Jurkat, Clone E6-1 (cell line): ENCODE results near the gene FZR1.
A peak's percentile ranks its signal among the peaks of the same experiment; 100 is the strongest.

Experiments
- DNase-seq: peaks from one replicate; pipeline ENCODE4 v3.0.0-alpha.2; 2011; ENCODE audit warnings: low read depth, low spot score
- H3K4me3 ChIP-seq: 2 replicates; pipeline ENCODE4 v1.5.1; 2011; ENCODE audit warnings: mild to moderate bottlenecking, low read length, control low read depth, moderate library complexity

The FZR1 gene

GRCh38 chr19:3508771-3509535 is 2.8 kb downstream of the FZR1 start:
- no peak for DNase-seq
- H3K4me3 ChIP-seq: no peak overlapping the region

- no peak overlapping the region for H3K4me3 ChIP-seq
- DNase-seq: no peak
Measured at GRCh38 chr19:3509566-3509989, 3.5 kb downstream of the FZR1 start.

GRCh38 chr19:3510727-3511126 is 4.6 kb downstream of the FZR1 start:
- no peak overlapping the region for H3K4me3 ChIP-seq
- no peak for DNase-seq

- DNase-seq: no peak
- no peak overlapping the region for H3K4me3 ChIP-seq
Measured at GRCh38 chr19:3511506-3512251, 5.6 kb downstream of the FZR1 start.

- H3K4me3 ChIP-seq: no peak overlapping the region
- no peak for DNase-seq
Measured at GRCh38 chr19:3512562-3513228, 6.6 kb downstream of the FZR1 start.

- no peak overlapping the region for H3K4me3 ChIP-seq
- no peak for DNase-seq
Measured at GRCh38 chr19:3513229-3514140, 7.4 kb downstream of the FZR1 start.

- DNase-seq: no peak
- H3K4me3 ChIP-seq: no peak overlapping the region
Measured at GRCh38 chr19:3514930-3515329, 8.8 kb downstream of the FZR1 start.

- no peak for DNase-seq
Measured at GRCh38 chr19:3515891-3516422, 9.8 kb downstream of the FZR1 start.

GRCh38 chr19:3516675-3517207 is 10.6 kb downstream of the FZR1 start:
- H3K4me3 ChIP-seq: no peak overlapping the region

More at GRCh38 chr19:3515891-3516422, 9.8 kb downstream of the FZR1 start:
- H3K4me3 ChIP-seq: no peak overlapping the region

GRCh38 chr19:3517638-3518037 is 11.5 kb downstream of the FZR1 start:
- H3K4me3 ChIP-seq: no peak overlapping the region
- no peak for DNase-seq

More at GRCh38 chr19:3516675-3517207, 10.6 kb downstream of the FZR1 start:
- peak; percentile 61 for DNase-seq

- H3K4me3 ChIP-seq: no peak overlapping the region
- no peak for DNase-seq
Measured at GRCh38 chr19:3518255-3518654, 12.1 kb downstream of the FZR1 start.

- DNase-seq: no peak
- no peak overlapping the region for H3K4me3 ChIP-seq
Measured at GRCh38 chr19:3518659-3519058, 12.5 kb downstream of the FZR1 start.

- no peak overlapping the region for H3K4me3 ChIP-seq
- DNase-seq: no peak
Measured at GRCh38 chr19:3519126-3519525, 13.0 kb downstream of the FZR1 start.

- no peak overlapping the region for H3K4me3 ChIP-seq
- DNase-seq: no peak
Measured at GRCh38 chr19:3520166-3521103, 14.3 kb downstream of the FZR1 start.

GRCh38 chr19:3521104-3521445 is 15.0 kb downstream of the FZR1 start:
- DNase-seq: no peak

GRCh38 chr19:3522421-3523360 is 16.6 kb downstream of the FZR1 start:
- no peak for DNase-seq
- H3K4me3 ChIP-seq: no peak overlapping the region

More at GRCh38 chr19:3521104-3521445, 15.0 kb downstream of the FZR1 start:
- H3K4me3 ChIP-seq: no peak overlapping the region
